Dedifferentiated amniotic fluid mesenchymal stem cell (primary cell): Measurements from ENCODE around the gene PHACTR3.

Experiments
- DNase-seq: peaks from one replicate; pipeline ENCODE4 v3.0.0-alpha.2; 2016; ENCODE audit errors: extremely low spot score

PHACTR3 gene

GRCh38 chr20:59574308-59574707 is 30.0 kb upstream of the PHACTR3 start:
- DNase-seq, result no peak

- no peak for DNase-seq
Measured at GRCh38 chr20:59575216-59575615, 29.1 kb upstream of the PHACTR3 start.

- DNase-seq, result no peak
Measured at GRCh38 chr20:59575653-59576052, 28.7 kb upstream of the PHACTR3 start.

DNA sequence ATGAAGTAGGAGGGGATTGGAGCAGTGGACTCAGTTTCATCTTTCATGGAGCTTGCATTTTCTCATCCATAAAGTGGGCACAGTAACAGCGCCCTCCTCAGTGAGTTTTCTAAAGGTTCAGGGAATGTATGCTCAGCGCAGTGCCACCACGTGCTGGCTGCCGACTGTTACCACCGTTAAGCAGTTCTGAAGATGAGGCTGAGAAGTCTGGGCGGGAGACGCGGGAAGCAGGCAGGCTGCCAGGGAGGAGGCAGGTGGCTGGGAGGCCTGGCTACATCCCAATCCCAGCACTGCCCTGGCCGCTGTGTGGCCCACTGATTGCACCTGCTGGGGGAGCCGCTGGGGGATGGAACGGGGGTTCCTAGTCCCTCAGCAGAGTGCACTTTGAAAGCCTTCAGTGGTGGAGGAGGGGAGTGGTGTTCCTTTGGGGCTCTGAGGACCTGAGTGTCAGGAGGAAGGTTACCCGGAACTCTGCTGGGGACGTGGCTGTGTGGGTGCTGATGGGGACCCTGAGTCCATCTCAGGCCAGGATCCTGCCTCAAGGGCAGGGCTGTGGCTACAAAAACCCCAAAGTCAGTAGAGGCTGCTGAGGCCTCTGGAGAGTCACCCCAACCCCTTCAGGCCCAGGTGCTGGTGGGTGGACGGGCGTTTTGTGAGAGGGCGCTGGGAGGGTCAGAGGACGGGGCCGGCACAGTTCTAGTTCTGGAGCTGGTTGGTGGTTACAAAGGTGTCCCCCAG is 28.0 kb upstream of the PHACTR3 start:
- DNase-seq, result no peak

- no peak for DNase-seq
Measured at GRCh38 chr20:59577037-59577808, 27.1 kb upstream of the PHACTR3 start.

- DNase-seq, result no peak
Measured at GRCh38 chr20:59577809-59578435, 26.4 kb upstream of the PHACTR3 start.

GRCh38 chr20:59578436-59579403 is 25.6 kb upstream of the PHACTR3 start:
- no peak for DNase-seq

GRCh38 chr20:59579404-59580145 is 24.8 kb upstream of the PHACTR3 start:
- DNase-seq, result no peak

DNA sequence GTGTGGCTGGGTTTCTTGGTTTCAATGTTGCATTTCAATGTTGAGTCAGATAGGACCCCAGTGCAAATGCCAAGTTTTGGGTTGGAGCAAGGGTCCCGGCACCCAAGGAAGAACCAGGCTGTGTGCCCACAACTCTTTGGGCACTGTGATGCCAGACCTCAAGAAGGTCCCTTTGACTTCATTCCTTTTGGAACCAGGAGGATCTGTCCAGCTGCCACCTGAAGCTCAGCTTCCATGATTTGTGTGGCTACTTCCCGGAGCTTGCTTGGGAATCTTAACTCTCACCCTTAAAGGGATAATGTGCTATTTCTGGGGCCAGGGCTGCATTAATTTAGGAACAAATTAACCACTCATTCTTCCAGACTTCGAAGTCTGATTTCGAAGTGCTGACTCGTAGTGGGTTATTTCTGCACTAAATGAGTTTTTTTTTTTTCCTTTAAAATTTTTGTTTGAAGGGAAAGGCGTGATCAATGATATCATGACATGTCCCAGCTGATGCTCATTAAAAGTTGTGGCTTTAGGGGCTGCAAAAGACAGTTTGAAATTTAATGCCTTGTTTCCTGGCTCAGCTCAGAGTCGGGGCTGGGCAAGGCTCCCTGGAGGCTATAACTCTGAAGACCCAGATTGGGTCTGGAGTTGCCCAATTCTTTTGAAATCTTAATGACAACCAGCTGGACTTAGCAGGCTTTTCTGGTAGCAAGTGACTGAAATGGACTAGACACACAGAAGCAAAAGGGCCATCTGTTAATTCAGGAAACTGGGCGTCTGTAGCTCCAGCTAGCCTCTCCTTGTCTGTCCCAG is 24.0 kb upstream of the PHACTR3 start:
- DNase-seq, result peak; percentile 31

- no peak for DNase-seq
Measured at GRCh38 chr20:59580991-59581401, 23.3 kb upstream of the PHACTR3 start.

DNA sequence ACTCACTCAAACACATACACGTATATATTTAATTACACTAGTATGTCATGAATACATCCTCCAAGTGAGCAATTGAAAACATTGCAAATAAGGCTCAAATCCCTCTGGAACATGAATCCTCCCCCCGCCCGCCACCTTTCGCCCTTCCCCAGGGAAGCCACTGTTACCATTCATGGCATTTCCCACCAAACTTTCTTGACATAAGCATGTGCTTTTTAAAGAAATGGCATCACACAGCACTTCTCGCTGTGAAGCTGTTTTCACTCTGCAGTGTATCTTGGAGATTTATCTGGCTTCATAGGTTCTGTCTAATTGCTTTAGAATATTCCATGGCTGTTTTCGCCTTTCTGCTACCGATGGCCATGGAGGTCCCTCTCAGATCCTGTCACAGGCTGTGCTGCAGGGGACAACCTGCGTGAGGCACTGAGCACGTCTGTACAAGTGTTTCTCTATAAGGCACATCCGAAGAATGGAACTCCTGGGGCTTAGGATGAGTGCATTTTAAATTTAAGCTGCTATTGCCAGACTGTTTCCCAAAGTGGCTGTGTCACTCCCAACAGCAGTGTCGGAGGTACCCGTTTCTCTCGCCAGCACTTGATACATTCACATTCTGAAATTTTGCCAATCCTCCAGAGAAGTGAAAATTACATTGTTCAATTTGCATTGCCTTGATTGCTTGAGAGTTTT is 22.2 kb upstream of the PHACTR3 start:
- DNase-seq, result no peak

GRCh38 chr20:59583428-59584277 is 20.7 kb upstream of the PHACTR3 start:
- no peak for DNase-seq

DNA sequence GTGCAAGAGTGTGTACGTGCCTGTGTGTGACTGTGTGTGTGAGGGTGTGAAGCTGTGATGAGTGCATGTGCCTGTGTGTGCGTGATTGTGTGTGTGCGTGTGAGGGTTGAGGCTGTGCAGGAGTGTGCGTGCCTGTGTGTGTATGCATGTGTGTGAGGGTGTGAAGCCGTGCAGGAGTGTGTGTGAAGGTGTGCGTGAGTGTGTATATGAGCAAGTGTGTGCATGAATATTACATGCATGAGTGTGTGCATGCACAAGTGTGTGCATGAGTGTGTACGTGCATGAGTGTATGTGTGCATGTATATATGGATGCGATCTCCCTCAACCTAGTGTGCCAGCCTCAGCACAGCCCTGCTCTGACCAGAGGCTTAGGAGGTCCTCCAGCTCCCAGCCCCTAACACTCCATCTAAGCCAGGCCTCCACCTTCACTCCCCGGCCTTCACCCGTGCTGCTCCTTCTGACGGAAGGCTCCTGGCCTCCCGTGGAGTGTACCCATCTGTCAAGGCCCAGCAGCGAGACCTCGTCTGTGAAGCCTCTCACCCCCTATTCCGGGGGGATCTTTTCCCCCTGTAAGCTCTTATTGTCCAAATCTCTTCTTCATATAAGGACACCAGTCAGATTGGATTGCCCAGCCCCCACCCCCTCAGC is 19.9 kb upstream of the PHACTR3 start:
- no peak for DNase-seq

DNA sequence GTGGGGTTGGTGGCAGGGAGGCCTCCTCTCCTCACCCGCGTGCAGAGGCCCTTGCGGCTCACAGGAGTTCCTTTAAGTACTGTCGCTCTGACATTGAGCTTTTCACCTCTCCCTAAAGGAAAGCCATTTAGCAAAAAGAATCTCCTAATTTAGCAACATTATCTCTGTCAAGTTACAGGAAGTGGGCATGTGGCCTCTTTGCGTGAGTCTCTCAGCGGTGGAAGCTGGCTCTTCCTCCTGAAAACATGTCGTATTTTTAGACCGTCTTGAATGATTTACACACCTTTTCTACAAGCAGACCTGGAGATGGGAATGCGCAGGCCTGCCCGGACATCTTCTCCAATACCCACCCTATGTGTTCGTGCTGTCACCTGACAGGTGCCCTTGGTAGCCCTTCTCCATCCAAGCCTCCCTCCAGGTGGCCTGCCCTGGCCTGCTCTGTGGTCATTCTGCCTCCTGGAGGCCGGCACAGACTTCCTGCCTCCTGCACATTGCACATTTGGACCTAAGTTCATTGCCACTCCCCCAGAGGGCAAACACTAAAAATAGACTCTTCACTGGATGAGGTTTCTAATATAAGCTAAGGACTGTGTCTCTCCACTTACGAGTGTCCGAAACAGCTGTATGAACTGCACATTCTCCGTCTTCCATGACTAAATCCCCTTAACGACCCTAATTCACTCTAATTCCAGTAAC is 18.5 kb upstream of the PHACTR3 start:
- DNase-seq, result no peak

DNA sequence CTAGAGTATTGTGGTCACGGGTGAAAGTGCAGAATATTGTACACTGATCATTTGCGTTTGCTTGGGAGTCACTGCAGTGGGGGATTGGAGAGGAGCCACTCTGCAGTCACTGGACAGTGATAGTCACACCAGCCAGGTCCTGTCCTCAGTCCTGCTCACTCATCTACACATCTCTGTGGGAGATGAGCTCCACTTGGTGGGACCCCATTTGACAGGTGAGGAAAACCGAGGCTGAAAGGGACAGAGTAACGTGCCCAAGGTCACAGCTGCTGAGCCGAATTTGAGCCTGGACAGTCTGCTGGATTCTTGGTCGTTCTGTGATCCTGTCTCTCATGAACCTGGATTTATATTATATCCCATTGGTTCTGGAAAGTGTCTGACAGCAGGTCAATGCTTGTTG is 17.7 kb upstream of the PHACTR3 start:
- no peak for DNase-seq

GRCh38 chr20:59587570-59587969 is 16.8 kb upstream of the PHACTR3 start:
- no peak for DNase-seq

DNA sequence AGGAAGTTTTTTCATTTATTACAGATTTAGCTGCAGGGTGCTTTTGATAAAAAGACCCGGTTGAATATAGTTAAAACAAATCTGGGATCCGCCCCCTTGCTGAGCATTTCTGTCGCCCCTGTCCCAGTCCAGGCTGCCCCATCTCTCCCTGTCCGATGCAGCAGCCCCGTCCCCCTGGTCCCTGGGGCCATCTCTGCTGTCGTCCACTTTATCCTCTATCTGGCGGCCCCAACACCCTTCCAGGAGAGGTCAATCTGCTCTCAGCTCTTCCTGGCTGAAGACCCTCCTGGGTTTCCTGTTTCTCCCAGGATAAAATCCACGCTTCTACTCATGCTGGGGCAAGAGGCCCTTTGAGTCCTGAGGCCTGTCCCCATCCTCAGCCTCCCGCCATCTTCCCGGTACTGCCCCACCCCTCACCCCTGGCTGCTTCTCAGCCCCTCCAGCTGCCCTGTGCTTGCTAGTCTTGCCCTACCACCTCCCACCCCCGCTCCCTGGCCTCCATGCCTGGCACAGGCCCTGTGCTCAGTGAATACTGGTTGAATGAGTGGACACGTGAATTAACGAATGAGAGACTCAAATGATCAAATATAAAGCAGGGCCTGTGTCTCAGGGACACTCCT is 16.0 kb upstream of the PHACTR3 start:
- no peak for DNase-seq
